Suppressor macrophage (primary cell): ENCODE results near the gene TMSB15C.
"Not testable (repeated sequence)": the region's sequence is repeated elsewhere in the genome, so short reads cannot be mapped to it uniquely, and the experiment has no call there.

Experiments used
- DNase-seq, 4 experiments: peaks; one replicate each; pipeline ENCODE4 v3.0.0-alpha.2; 2020 to 2022
- total RNA-seq, 17 experiments: gene quantifications; one replicate each; lab custom pipeline; 2026; ENCODE audit warnings: mixed read lengths in 6 of 17, inconsistent platforms in 3 of 17; lab: John Stamatoyannopoulos, UW

Gene TMSB15C
- total RNA-seq: 0 to 0.04 (median 0) reads per million in 17 experiments

GRCh38 chrX:104075778-104076445, at the start of gene TMSB15C:
TSS of gene TMSB15C (minus strand) at chrX:104076236.
- not testable (repeated sequence) for DNase-seq

DNA sequence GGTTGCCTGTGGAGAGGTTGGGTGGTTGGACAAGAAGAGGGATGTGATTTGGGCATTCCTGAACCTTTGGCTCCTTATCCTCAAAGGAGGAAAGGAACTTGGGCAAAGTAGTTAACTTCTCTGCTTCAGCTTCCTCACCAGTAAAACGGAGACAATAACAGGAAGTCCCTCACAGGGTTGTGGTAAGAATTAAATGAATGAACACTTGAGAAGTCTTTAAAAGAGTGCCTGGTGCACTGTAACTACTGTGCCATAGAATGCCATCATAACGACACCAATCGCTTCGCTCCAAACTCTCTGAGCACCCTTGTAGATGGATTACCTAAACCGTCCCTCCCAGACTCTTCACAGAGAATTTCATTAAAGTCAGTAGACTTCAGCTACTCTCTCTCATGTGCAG, 46.8 kb upstream of the TMSB15C start:
- DNase-seq: peak in 2 of 4 experiments; percentile 9 to 23

DNA sequence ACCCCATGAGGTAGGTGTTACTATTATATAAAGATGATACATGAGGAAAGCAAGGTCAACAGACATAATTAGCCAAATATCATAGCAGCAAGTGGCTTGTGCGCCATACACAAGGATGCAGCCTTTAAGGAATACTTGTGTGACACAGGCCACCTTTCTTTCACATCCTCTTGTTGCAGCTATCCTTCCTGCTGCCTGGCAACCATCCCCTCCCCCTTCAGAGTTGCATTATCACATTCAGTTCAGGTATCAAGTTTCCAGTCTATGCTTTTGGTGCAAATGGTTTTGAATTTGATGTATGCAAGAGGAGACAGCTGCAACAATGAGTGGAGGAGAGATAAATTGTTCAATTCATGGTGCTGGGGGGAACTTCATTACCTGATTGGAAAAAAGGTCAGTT, 42.7 kb upstream of the TMSB15C start:
- DNase-seq: no peak

GRCh38 chrX:104117759-104118158, 41.7 kb upstream of the TMSB15C start:
- DNase-seq: no peak

GRCh38 chrX:104113222-104113965, 37.4 kb upstream of the TMSB15C start:
- DNase-seq: peak; percentile 21 to 59 (median 41)

GRCh38 chrX:104112326-104112951, 36.4 kb upstream of the TMSB15C start, which contains the start of gene ZCCHC18:
TSS of gene ZCCHC18 (plus strand) at chrX:104112523. CDS start at chrX:104114112, 1,589 bp downstream.
- peak; percentile 5 to 56 (median 25) for DNase-seq

DNA sequence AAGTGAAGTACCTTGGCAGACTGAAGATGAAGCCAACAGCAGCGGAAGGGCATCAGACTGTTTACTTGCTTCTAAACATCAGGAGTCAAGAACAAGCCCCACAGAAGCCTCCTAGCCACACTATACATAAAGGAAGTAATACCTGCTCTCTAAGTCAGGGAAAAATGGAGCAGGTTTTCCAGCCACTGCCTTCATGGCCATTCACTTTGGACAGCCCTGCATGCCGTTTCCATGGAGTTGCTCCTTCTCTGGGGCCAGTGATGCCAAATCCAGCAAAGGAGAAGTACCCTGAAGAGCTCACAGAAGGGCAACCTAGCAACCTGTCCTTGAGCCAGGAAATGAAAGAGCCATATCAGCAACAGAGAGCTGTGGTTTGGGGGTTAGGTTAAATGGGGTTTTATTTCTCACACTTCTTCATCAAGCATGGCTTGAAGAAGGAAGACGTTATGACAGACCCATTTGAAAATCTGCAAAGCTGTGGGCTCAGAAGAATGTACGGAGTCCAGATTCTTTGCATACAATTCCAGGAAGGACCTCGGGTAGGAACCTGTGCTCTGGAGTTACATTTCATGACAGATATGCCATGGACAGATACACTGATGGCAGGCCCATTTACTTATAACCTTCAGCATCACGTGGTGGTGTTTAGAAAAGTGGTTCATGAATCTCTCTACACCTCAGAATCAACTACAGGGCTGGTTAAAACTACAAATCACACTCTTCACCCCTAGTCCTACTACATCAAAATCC, 34.6 kb upstream of the TMSB15C start:
- DNase-seq: not testable (repeated sequence)

DNA sequence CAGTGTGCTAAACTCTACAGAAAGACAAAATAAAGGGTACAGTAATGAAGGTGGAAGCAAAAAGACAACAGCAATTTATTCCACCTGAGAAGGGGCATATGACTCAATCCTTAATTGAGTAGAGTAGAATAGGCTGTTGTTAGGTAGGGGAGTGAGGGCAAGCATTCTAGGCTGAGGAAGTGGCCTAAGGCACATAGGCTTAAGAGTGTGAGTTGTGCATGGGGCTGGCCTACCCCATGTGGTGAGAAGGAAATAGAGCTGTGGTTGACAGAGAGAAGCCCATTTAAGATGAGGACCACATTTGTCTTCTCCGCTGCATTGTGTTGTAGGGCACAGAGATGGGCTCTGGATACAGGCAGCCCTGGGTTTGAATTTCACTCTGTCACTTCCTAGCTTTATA, 32.9 kb upstream of the TMSB15C start:
- DNase-seq: no peak

GRCh38 chrX:104105330-104106262, 29.6 kb upstream of the TMSB15C start:
- no peak for DNase-seq

- DNase-seq: no peak
Observed at GRCh38 chrX:104104676-104105075, 28.6 kb upstream of the TMSB15C start.

GRCh38 chrX:104098919-104099318, 22.9 kb upstream of the TMSB15C start:
- no peak for DNase-seq

DNA sequence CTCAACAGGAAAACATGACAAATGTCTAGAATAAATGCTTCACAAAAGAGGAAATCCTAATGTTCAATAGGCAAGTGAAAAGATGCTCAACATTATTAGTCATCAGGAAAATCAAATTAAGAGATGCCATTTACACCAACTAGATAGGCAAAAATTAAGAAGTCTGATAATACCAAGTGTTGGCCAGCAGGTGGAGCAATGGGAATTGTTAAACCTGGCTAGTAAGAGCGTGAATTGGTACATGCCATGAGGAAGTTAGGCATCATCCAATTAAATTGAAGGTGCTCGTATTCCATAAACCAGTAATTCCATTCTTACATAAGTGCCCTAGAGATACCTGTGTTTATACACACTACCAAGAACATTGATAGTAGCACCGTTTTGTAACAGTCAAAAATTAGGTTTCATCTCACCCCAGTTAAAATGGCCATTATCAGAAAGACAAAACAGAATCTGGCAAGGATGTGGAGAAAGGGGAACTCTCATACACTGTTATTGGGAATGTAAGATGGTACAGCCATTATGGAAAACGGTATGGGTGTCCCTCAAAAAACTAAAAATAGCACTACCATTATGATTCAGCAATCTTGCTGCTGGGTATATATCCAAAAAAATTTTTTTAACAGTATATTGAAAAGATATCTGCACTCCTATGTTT, 22.2 kb upstream of the TMSB15C start:
- peak; percentile 51 to 70 (median 64) for DNase-seq

GRCh38 chrX:104085919-104086318, 9.9 kb upstream of the TMSB15C start:
- DNase-seq: no peak

- DNase-seq: no peak
Observed at GRCh38 chrX:104085477-104085876, 9.4 kb upstream of the TMSB15C start.

GRCh38 chrX:104084534-104085277, 8.7 kb upstream of the TMSB15C start:
- DNase-seq: no peak

GRCh38 chrX:104084063-104084462, 8.0 kb upstream of the TMSB15C start:
- DNase-seq: no peak

GRCh38 chrX:104077854-104078253, 1.8 kb upstream of the TMSB15C start:
- not testable (repeated sequence) for DNase-seq

DNA sequence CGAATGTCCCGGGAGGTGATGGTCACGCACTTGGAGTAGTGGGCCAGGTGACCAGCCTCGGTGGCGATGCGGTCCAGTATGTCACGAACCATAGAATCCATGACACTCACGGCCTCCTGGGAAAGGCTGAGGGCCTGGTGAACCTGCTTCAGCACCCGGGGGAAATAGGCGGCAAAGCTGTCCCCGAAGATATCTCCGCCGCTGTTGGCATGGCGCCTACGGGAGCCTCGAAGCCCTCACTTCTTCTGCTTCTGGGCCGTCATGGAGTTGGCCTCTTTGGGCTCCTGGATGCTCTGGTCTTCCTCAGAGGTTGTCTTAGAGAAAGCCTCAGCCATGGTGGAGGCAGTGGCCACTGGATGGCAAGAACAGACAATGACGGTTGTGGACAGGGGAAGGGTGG, 13.4 kb downstream of the TMSB15C start:
- DNase-seq: not testable (repeated sequence)

DNA sequence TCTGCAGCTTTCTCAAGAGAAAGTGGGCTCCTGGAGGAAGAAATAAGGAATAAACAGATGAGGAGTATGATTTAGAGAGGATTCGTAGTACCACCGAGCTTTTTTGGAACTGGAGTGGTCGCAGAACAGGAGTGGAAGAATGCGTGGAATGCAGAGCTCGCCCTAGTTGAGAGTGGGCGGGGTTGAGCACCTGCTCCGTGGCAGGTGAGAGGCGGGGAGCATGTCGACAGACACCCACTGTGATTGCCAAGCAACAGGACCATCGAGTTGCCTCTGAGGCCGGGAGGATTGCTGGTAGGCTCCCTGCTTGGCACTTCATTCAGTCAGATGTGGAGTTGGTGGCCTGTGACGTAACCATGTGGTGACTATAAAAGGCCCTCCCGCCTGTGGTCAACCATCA, 21.1 kb downstream of the TMSB15C start:
- DNase-seq: not testable (repeated sequence)

GRCh38 chrX:104047171-104047570, 28.9 kb downstream of the TMSB15C start:
- no peak for DNase-seq
